ENCODE results near the gene SCAMP3.
A peak's percentile ranks its signal among the peaks of the same experiment; 100 is the strongest.
"Not testable (repeated sequence)": the region's sequence is repeated elsewhere in the genome, so short reads cannot be mapped to it uniquely, and the experiment has no call there.

Gene SCAMP3

DNA sequence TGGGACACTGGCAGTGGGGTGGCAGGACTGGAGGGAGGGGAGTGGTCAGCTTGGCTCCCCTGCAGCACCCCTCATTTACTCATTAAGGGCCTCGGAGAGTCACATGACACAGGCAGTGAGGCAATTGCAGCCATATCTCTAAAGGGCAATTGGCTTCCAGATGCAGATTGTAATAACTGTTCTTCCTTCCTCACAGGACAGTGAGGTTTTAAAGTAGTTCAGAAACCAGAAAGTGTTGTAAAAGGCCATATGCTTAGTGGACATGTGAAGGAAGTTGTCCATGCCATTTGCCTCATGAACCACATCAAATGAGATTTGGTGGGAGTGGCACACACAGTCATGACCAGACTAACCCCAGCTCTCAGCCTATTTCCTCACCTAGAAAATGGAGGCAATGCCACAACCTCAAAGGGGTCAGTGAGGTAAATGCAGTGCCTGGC is 42.5 kb downstream of the SCAMP3 start:
- no peaks in the 10 kb centered on the region for H3K9me3 ChIP-seq (ENCODE audit: insufficient read depth, low read depth, low read length)
- TF ChIP-seq EZH2phosphoT487 (IDR thresholded peaks at IDR 0.05; ENCODE audit: borderline replicate concordance), result no peak
- TF ChIP-seq, protein P1, sequence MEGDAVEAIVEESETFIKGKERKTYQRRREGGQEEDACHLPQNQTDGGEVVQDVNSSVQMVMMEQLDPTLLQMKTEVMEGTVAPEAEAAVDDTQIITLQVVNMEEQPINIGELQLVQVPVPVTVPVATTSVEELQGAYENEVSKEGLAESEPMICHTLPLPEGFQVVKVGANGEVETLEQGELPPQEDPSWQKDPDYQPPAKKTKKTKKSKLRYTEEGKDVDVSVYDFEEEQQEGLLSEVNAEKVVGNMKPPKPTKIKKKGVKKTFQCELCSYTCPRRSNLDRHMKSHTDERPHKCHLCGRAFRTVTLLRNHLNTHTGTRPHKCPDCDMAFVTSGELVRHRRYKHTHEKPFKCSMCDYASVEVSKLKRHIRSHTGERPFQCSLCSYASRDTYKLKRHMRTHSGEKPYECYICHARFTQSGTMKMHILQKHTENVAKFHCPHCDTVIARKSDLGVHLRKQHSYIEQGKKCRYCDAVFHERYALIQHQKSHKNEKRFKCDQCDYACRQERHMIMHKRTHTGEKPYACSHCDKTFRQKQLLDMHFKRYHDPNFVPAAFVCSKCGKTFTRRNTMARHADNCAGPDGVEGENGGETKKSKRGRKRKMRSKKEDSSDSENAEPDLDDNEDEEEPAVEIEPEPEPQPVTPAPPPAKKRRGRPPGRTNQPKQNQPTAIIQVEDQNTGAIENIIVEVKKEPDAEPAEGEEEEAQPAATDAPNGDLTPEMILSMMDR (conservative IDR thresholded peaks at IDR 0.05; ENCODE audit: low read length), result no peak
- peak overlapping the region; percentile 80 for H2AFZ ChIP-seq (ENCODE audit: low read length)
- peak overlapping the region; percentile 54 for H3K4me3 ChIP-seq (ENCODE audit: low read length, poor library complexity, severe bottlenecking)
- no peaks in the 10 kb centered on the region for H4K20me1 ChIP-seq (ENCODE audit: insufficient read depth, low read length, poor library complexity, severe bottlenecking)
- peak overlapping the region; percentile 75 for H3K4me2 ChIP-seq (ENCODE audit: low read depth, low read length, poor library complexity, severe bottlenecking)
- H3K36me3 ChIP-seq (ENCODE audit: insufficient read depth, low read length), result no peaks in the 10 kb centered on the region
- H3K9ac ChIP-seq (ENCODE audit: low read depth, low read length, poor library complexity, severe bottlenecking), result peak overlapping the region; percentile 52
- peaks cover 8% of the 10 kb centered on the region; the same call in 1 of the 2 replicates for H3K79me2 ChIP-seq (ENCODE audit: insufficient read depth, low read length)
- H3K27me3 ChIP-seq (ENCODE audit: insufficient read depth, low read length, poor library complexity, severe bottlenecking), result no peaks in the 10 kb centered on the region
- peaks cover 15% of the 10 kb centered on the region for H3K4me1 ChIP-seq (ENCODE audit: insufficient read depth, low read length, poor library complexity, severe bottlenecking)
- H3F3A ChIP-seq (ENCODE audit: low read depth), result no peaks in the 10 kb centered on the region
- H3K9me2 ChIP-seq (replicated peaks; ENCODE audit: low read depth, low read length), result no peaks in the 10 kb centered on the region

DNA sequence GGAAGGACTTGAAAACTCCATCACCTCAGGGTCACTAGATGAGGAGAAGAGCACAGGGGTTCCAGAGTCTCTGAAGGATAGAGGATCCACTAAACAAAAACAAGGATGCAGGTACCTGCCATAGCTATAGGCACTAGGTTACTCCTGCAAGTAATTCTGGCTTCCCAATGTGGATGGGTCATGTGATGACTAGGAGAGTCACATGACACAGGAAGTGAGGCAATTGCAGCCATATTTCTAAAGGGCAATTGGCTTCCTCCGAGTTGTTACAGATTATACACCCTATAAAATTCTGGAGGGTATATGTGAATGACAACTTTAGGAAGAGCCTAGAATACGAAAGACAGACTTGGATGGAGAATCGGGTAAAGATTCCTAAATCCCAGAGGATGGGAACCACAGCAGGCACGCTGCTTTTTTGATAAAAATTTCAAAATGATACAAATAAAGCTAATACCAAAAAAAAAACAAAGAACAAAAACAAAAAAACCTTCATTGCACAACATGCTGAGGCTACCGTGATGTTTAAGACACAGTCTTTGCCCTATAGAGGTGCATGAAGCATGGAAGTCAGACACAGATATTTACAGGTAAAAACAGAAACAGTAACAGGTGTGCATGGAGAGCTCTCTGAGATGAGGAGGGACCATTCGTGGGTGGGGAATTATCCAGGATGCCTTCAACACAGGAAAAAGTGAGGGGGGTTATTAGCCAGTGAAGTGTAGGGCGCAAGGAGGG is 43.1 kb downstream of the SCAMP3 start:
- Histone ChIP-seq H4K20me1 (ENCODE audit: insufficient read depth, low read length, poor library complexity, severe bottlenecking) (no peaks in the 10 kb centered on the region), H3K9ac (ENCODE audit: low read depth, low read length, poor library complexity, severe bottlenecking) (peak overlapping the region; percentile 52), H3K4me2 (ENCODE audit: low read depth, low read length, poor library complexity, severe bottlenecking) (peak overlapping the region; percentile 75), H2AFZ (ENCODE audit: low read length) (peak overlapping the region; percentile 80), H3K9me2 (replicated peaks; ENCODE audit: low read depth, low read length) (no peaks in the 10 kb centered on the region), H3K79me2 (ENCODE audit: insufficient read depth, low read length) (peaks cover 4% of the 10 kb centered on the region; the same call in 1 of the 2 replicates), H3K9me3 (ENCODE audit: insufficient read depth, low read depth, low read length) (no peaks in the 10 kb centered on the region), H3K4me1 (ENCODE audit: insufficient read depth, low read length, poor library complexity, severe bottlenecking) (peaks cover 15% of the 10 kb centered on the region), H3K4me3 (ENCODE audit: low read length, poor library complexity, severe bottlenecking) (peak overlapping the region; percentile 54), H3F3A (ENCODE audit: low read depth) (no peaks in the 10 kb centered on the region), H3K27me3 (ENCODE audit: insufficient read depth, low read length, poor library complexity, severe bottlenecking) (no peaks in the 10 kb centered on the region), H3K36me3 (ENCODE audit: insufficient read depth, low read length) (no peaks in the 10 kb centered on the region)
- no peak for TF ChIP-seq EZH2phosphoT487 (IDR thresholded peaks at IDR 0.05; ENCODE audit: borderline replicate concordance)
- TF ChIP-seq, protein P1 (conservative IDR thresholded peaks at IDR 0.05; ENCODE audit: low read length), result no peak

DNA sequence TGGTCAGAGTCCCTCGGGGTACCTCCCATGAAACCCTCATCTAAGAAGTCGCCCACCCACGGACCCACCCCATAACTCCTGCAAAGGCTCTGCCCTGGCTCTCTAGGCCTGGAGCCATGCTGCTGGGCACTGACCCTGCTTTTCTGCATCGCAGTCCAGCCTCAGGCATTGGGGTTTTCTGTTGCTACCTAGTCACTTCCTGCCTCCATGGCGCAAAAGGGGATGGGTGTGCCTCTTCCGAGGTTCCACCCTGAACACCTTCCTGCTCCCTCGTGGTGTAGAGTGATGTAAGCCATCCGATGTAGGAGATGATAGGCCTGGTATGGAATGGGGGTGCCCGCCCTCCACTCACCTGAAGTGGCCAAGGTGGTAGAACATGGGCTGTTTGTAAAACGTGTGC is 47.5 kb downstream of the SCAMP3 start:
- H3K9me3 ChIP-seq (ENCODE audit: insufficient read depth, low read depth, low read length); H3K79me2 ChIP-seq (ENCODE audit: insufficient read depth, low read length); H3K36me3 ChIP-seq (ENCODE audit: insufficient read depth, low read length); H3K4me3 ChIP-seq (ENCODE audit: low read length, poor library complexity, severe bottlenecking); H3K27me3 ChIP-seq (ENCODE audit: insufficient read depth, low read length, poor library complexity, severe bottlenecking); H3K9me2 ChIP-seq (replicated peaks; ENCODE audit: low read depth, low read length); H4K20me1 ChIP-seq (ENCODE audit: insufficient read depth, low read length, poor library complexity, severe bottlenecking); H3K9ac ChIP-seq (ENCODE audit: low read depth, low read length, poor library complexity, severe bottlenecking); H3F3A ChIP-seq (ENCODE audit: low read depth); H3K4me2 ChIP-seq (ENCODE audit: low read depth, low read length, poor library complexity, severe bottlenecking); H2AFZ ChIP-seq (ENCODE audit: low read length): not testable (repeated sequence)
- H3K4me1 ChIP-seq (ENCODE audit: insufficient read depth, low read length, poor library complexity, severe bottlenecking), result peaks cover 20% of the 10 kb centered on the region

DNA sequence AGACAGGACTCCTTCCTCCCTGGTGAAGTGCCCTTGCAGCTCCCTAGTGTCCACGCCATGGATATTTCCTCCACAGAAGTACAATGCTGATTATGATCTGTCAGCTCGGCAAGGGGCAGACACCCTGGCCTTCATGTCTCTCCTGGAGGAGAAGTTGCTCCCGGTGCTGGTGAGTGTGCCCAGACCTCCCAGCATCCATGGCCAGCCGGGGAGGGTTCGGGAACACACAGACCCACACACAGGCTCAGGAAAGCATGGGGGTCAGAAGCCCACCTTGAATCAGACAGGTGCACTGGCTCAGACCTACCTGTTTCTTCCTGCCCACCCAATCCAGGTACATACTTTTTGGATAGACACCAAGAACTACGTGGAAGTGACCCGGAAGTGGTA is 50.1 kb downstream of the SCAMP3 start:
- not testable (repeated sequence) for H3K9ac ChIP-seq (ENCODE audit: low read depth, low read length, poor library complexity, severe bottlenecking); H3K36me3 ChIP-seq (ENCODE audit: insufficient read depth, low read length); H3K4me3 ChIP-seq (ENCODE audit: low read length, poor library complexity, severe bottlenecking); H3K27me3 ChIP-seq (ENCODE audit: insufficient read depth, low read length, poor library complexity, severe bottlenecking); H3K9me3 ChIP-seq (ENCODE audit: insufficient read depth, low read depth, low read length); H3K4me2 ChIP-seq (ENCODE audit: low read depth, low read length, poor library complexity, severe bottlenecking); H2AFZ ChIP-seq (ENCODE audit: low read length); H3F3A ChIP-seq (ENCODE audit: low read depth); H4K20me1 ChIP-seq (ENCODE audit: insufficient read depth, low read length, poor library complexity, severe bottlenecking); H3K9me2 ChIP-seq (replicated peaks; ENCODE audit: low read depth, low read length)
- peaks cover 26% of the 10 kb centered on the region for H3K4me1 ChIP-seq (ENCODE audit: insufficient read depth, low read length, poor library complexity, severe bottlenecking)
- peaks cover 16% of the 10 kb centered on the region for H3K79me2 ChIP-seq (ENCODE audit: insufficient read depth, low read length)

DNA sequence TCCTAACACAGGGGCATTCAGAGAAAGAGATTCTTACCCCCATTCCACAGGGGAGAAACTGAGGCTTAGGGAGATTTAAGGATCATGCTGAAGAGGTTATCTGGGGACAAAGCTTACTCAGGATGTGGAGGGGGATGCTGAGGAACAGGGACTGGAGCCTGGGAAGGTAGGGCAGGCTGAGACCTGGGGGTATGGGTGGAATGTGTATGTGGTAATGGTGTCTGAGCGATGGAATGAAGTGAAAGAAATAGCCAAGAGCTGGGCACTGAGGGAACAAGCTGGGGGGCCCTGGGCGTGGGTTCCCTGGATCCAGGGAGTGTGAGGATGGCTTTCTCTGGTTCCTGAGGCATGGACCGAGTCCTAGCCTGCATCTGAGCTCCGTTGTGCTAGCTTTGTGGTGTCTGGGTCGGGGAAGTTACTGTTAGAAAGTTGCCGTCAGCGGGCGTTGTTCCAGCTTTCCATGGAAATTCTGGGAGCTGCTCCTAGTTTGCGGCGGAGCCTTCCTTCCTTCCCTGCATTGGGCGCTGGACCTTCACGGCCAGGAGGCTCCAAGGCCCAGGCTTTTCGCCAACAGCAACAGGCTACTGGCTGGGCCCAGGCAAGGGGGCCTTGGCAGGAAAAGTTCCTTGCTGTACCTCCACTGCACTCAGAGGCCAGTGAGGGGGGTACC is 50.6 kb downstream of the SCAMP3 start:
- Histone ChIP-seq H3K79me2 (ENCODE audit: insufficient read depth, low read length) (peaks cover 16% of the 10 kb centered on the region), H3K4me1 (ENCODE audit: insufficient read depth, low read length, poor library complexity, severe bottlenecking) (peaks cover 28% of the 10 kb centered on the region)
- H3K4me2 ChIP-seq (ENCODE audit: low read depth, low read length, poor library complexity, severe bottlenecking); H3K4me3 ChIP-seq (ENCODE audit: low read length, poor library complexity, severe bottlenecking); H3F3A ChIP-seq (ENCODE audit: low read depth); H2AFZ ChIP-seq (ENCODE audit: low read length); H3K27me3 ChIP-seq (ENCODE audit: insufficient read depth, low read length, poor library complexity, severe bottlenecking); H3K9ac ChIP-seq (ENCODE audit: low read depth, low read length, poor library complexity, severe bottlenecking); H4K20me1 ChIP-seq (ENCODE audit: insufficient read depth, low read length, poor library complexity, severe bottlenecking); H3K36me3 ChIP-seq (ENCODE audit: insufficient read depth, low read length); H3K9me3 ChIP-seq (ENCODE audit: insufficient read depth, low read depth, low read length); H3K9me2 ChIP-seq (replicated peaks; ENCODE audit: low read depth, low read length): not testable (repeated sequence)

Data from Loucy (cell line).